K562 (cell line): ENCODE measurements around the gene CCDC85B. TPM values are rescaled to one million over a fixed set of nuclear protein-coding genes. Genes with fewer than 3 reads are reported as not detected.
A peak's percentile ranks its signal among the peaks of the same experiment; 100 is the strongest.

Experiments used
- CTBP1 ChIP-seq: fragments of 450-650 bp; IDR thresholded peaks from 2 replicates; pipeline ENCODE4 v1.6.1; 2016; ENCODE audit warnings: borderline replicate concordance
- FUS ChIP-seq: fragments of 200-400 bp; formaldehyde crosslinking; optimal IDR thresholded peaks from 2 replicates; pipeline ENCODE3; 2017; ENCODE audit warnings: low read depth, low read length
- HES1 ChIP-seq: fragments of 450-650 bp; IDR thresholded peaks from 2 replicates; pipeline ENCODE4 v1.6.1; 2016; ENCODE audit warnings: low read depth, mild to moderate bottlenecking, moderate library complexity
- MLLT1 ChIP-seq, 2 experiments: fragments of 450-650 bp; IDR thresholded peaks; 2 replicates each; pipeline ENCODE4 v1.6.1; 2016
- NBN ChIP-seq: fragments of 450-650 bp; IDR thresholded peaks from 2 replicates; pipeline ENCODE4 v1.6.1; 2016; ENCODE audit warnings: low read depth, mild to moderate bottlenecking
- POLR2G ChIP-seq: fragments of 200-400 bp; formaldehyde crosslinking; IDR thresholded peaks from 2 replicates; pipeline ENCODE4 v1.6.1; 2017; ENCODE audit warnings: low read depth, mild to moderate bottlenecking, antibody characterized with exemption, low read length, moderate library complexity
- RAD21 ChIP-seq, 2 experiments: fragments of 250-450 bp in 1 of 2; fragments of 450-650 bp in 1 of 2; sonication (Bioruptor Pico) in 1 of 2; formaldehyde crosslinking in 1 of 2; IDR thresholded peaks in 1 of 2; conservative IDR thresholded peaks in 1 of 2; 2 replicates each; pipeline versions ENCODE4 v1.4.0 to v1.8.0; 2020 to 2022; ENCODE audit warnings: mild to moderate bottlenecking in 2 of 2, moderate library complexity in 1 of 2
- RERE ChIP-seq: sonication (generic); formaldehyde crosslinking; IDR thresholded peaks from 2 replicates; pipeline ENCODE4 v1.8.0; 2023; ENCODE audit warnings: missing genetic modification reagents, mild to moderate bottlenecking, borderline replicate concordance
- SMC3 ChIP-seq: conservative IDR thresholded peaks from 2 replicates; pipeline ENCODE4 v1.6.1; 2011; ENCODE audit warnings: low read depth, low read length, improper control_type of control experiment; ENCODE audit not compliant: insufficient read depth
- USF2 ChIP-seq: sonication (generic); formaldehyde crosslinking; IDR thresholded peaks from 2 replicates; pipeline ENCODE4 v1.5.0; 2020; ENCODE audit warnings: missing genetic modification reagents
- ZNF282 ChIP-seq: sonication (generic); formaldehyde crosslinking; IDR thresholded peaks from 2 replicates; pipeline ENCODE4 v1.8.1; 2023; ENCODE audit warnings: missing genetic modification reagents
- polyA plus RNA-seq, 8 experiments: library from polyadenylated mRNA; depleted of rRNA in 4 of 8; stranded (reverse) in 5 of 8; unstranded in 3 of 8; fragments of >200 nt; fragmentation: Nextera tagmentation in 2 of 8; fragmentation: Illumina TruSeq in 1 of 8; extraction: Ambion mirVana in 2 of 8; extraction: Trizol in 1 of 8; gene quantifications; 2 replicates each; pipeline versions ENCODE4 v1.2.1 to v1.2.3, GENCODE V29; 2011 to 2014; ENCODE audit warnings: inconsistent platforms in 1 of 8, missing spikeins in 1 of 8
- total RNA-seq, 7 experiments: library from RNA; depleted of rRNA in 6 of 7; stranded (reverse); fragments of >200 nt in 6 of 7; fragmentation: Illumina TruSeq in 2 of 7; extraction: Trizol in 2 of 7; gene quantifications; 2 replicates each; pipeline versions ENCODE4 v1.2.1 to v1.2.3, GENCODE V29; 2011 to 2021; ENCODE audit warnings: low replicate concordance in 1 of 7

CCDC85B gene
- total and polyA plus RNA-seq, 9 of the 15 experiments (the other 6 are each of a cell fraction or from before 2014, with no cell fraction given), result 0.14 to 138 (median 6.2) TPM

GRCh38 chr11:65891219-65892136 lies 1.0 kb downstream of the CCDC85B start (continued):
- TF ChIP-seq RERE (CRISPR knock-in tag) (0 out of 2 replicates have a peak, but pooled peaks have one; percentile 25), HES1 (no peak), CTBP1 (peak; percentile 54; the same call in 1 of the 2 replicates), NBN (peak; percentile 27; the same call in 1 of the 2 replicates), ZNF282 (CRISPR knock-in tag) (no peak), SMC3 (peak; percentile 28; the same call in 1 of the 2 replicates), USF2 (CRISPR knock-in tag) (no peak), POLR2G (peak; percentile 78), FUS (no peak), RAD21 (CRISPR knock-in tag; conservative IDR thresholded peaks at IDR 0.05 in 1 of 2, IDR thresholded peaks at IDR 0.05 in 1 of 2) (peak; percentile 6 to 42; a peak in 2 of 4 replicates), MLLT1 (IDR thresholded peaks at IDR 0.05) (peak in 1 of 2 experiments; percentile 22; a peak in 1 of 4 replicates)
